ENCODE data around the gene NID2. TPM values are rescaled to one million over a fixed set of nuclear protein-coding genes. Genes with fewer than 3 reads are reported as not detected.

NID2 gene
- total RNA-seq, 5 donors from 2014 or later (not counting 1 experiment from before 2014, with no cell fraction given): 0.38 to 1.1 (median 0.89) TPM

DNA sequence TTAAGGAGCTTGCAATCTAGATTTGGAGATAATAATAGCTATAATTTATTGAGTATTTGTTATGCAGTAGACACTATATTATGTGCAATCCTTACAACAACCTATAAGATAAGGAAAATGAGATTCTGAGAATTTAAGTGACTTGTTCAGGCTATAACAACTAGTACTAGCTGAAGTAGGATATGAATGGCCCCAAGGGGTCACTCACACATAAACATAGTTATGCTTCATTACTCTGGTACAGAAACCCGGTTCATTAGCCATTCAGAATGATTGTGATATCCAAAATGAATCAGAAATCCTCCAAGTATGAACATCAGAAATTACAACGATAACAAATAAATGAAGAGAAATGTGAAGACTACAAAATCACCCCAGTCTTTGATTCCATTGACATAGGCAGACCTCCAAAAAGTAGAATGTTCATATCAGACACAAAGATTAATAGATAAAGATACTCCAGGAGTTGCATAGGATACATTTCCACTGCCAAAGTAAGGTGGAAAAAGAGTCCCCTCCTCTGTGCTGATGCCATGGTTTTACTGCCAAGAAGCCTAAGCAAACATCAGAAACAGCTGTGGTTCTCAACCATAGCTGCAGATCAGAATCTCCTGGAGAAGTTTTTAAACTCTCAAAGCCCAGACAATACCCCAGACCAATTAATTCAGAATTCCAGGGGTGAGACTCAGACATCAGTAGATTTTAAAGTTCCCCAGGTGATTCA lies 8.6 kb upstream of the NID2 start:
- ChIA-PET POLR2A (interaction anchor here in 1 of 2 donors (1.1 kb wide), 1 partner anchor 10 kb away, joined by 13 read pairs; no protein-coding TSS in a partner anchor), CTCF (no interaction called here)
- Mint-ChIP-seq H3K27me3 (peaks cover 10 to 16% of the 10 kb centered on the region in 2 donors), H3K4me3 (no peak overlapping the region), H3K36me3 (no peaks in the 10 kb centered on the region), H3K9me3 (peaks cover 0 to 8% (median 0%) of the 10 kb centered on the region in 3 donors), H3K4me1 (peaks cover 3 to 11% (median 9%) of the 10 kb centered on the region in 3 donors), H3K27ac (no peak overlapping the region)
- no peak for DNase-seq
- no CpG with 5 or more reads among the region's 2 CpGs for WGBS (ENCODE audit: insufficient coverage)
- H3K4me1 ChIP-seq (ENCODE audit: control insufficient read depth in 1 of 2, extremely low read depth in 1 of 2, insufficient read depth in 2 of 2, low read length in 2 of 2): peaks cover 0 to 2% of the 10 kb centered on the region in 2 experiments
- no peaks in the 10 kb centered on the region for H3K36me3 ChIP-seq (ENCODE audit: control insufficient read depth in 2 of 2, extremely low read depth in 1 of 2, insufficient read depth in 1 of 2, low read length in 1 of 2)
- no peak overlapping the region for H3K4me3 ChIP-seq (ENCODE audit: control insufficient read depth in 1 of 2, extremely low read depth in 1 of 2, low read length in 1 of 2)
- no peak for ATAC-seq (replicated peaks in 1 of 4)
- no peak overlapping the region for H3K27ac ChIP-seq (ENCODE audit: low read length)
- peaks cover 0 to 4% of the 10 kb centered on the region in 2 experiments for H3K27me3 ChIP-seq (replicated peaks in 1 of 2; ENCODE audit: control insufficient read depth in 2 of 2, extremely low read depth in 1 of 2, insufficient read depth in 2 of 2, low read length in 1 of 2)
- no peaks in the 10 kb centered on the region for H3K9me3 ChIP-seq

DNA sequence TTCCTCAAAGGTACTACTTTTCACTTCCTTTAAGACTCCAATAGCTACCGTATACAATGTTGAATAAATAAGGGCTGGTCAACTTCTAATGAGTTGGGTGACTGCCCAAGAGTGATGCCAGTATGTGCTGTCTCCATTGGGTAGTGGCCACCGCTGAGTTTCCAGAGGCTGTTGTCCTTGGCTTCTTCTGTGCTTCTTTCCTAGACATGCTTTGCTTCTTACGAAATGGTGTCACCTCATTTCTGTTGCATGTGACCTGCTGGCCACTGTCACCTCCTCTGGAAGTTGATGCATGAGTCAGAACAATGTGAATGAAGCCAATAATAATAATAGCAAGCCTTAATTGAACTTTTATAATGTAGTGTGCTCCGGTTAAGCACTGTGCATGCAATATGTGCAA lies 7.5 kb upstream of the NID2 start:
- WGBS (ENCODE audit: insufficient coverage): 75% methylated on average over 4 of the region's 4 CpGs

DNA sequence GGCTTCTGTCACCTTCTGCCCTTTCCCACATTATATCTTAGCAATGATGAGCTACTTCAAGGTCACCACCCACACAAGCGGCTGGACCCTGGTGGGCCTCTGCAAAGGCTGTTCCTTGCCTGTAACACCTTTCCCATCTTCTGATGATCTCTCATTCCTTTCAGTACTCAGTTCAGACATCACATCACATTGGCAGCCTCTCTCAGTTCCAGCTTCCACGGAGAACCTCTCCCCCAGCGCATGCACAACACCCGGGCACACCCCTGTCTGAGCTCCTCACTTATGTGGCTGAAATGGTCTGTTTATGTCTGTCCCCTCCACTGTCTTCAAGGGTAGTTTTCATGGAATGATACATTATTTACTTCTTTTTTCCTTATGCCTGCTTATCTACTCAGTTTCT lies 6.5 kb upstream of the NID2 start:
- POLR2A ChIA-PET: no interaction called here

More for the DNA sequence above, 7.5 kb upstream of the NID2 start:
- ChIA-PET POLR2A (interaction anchor here in 1 of 2 donors (1.1 kb wide), 1 partner anchor 11 kb away, joined by 13 read pairs; no protein-coding TSS in a partner anchor), CTCF (no interaction called here)
- Mint-ChIP-seq H3K36me3 (no peaks in the 10 kb centered on the region), H3K4me1 (peaks cover 3 to 14% (median 11%) of the 10 kb centered on the region in 3 donors), H3K4me3 (no peak overlapping the region), H3K9me3 (peaks cover 0 to 8% (median 0%) of the 10 kb centered on the region in 3 donors), H3K27ac (no peak overlapping the region), H3K27me3 (peaks cover 14% of the 10 kb centered on the region in 2 donors)
- peaks cover 0 to 2% of the 10 kb centered on the region in 2 experiments for H3K4me1 ChIP-seq (ENCODE audit: control insufficient read depth in 1 of 2, extremely low read depth in 1 of 2, insufficient read depth in 2 of 2, low read length in 2 of 2)
- H3K4me3 ChIP-seq (ENCODE audit: control insufficient read depth in 1 of 2, extremely low read depth in 1 of 2, low read length in 1 of 2): no peak overlapping the region
- peaks cover 0 to 4% of the 10 kb centered on the region in 2 experiments for H3K27me3 ChIP-seq (replicated peaks in 1 of 2; ENCODE audit: control insufficient read depth in 2 of 2, extremely low read depth in 1 of 2, insufficient read depth in 2 of 2, low read length in 1 of 2)
- DNase-seq (no peak), ATAC-seq (replicated peaks in 1 of 4) (no peak)
- no peak overlapping the region for H3K27ac ChIP-seq (ENCODE audit: low read length)
- no peaks in the 10 kb centered on the region for H3K36me3 ChIP-seq (ENCODE audit: control insufficient read depth in 2 of 2, extremely low read depth in 1 of 2, insufficient read depth in 1 of 2, low read length in 1 of 2)
- no peaks in the 10 kb centered on the region for H3K9me3 ChIP-seq

DNA sequence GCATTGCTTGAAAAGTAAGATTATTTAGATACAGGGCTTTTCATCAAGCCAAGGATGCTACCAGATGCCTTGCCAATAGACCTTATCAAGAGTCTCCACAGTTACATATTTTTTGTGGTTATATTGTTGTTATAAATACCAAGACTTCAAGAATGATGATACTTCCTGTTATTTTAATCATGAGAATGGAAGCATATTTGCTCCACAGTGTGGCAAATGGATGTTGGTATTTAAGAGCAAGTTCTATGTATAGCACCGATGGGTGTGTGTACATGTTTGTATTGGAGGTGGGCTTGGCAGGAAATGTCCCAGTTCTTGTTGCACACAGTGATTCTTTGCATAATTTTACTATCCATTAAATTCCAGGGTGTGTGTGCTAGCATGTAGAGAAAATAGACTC lies 4.4 kb upstream of the NID2 start:
- H3K27ac Mint-ChIP-seq: no peak overlapping the region
- H3K9me3 Mint-ChIP-seq: peaks cover 0 to 8% (median 0%) of the 10 kb centered on the region in 3 donors
- WGBS (ENCODE audit: insufficient coverage): no CpG with 5 or more reads among the region's 1 CpG
- H3K36me3 Mint-ChIP-seq: no peaks in the 10 kb centered on the region
- H3K4me1 Mint-ChIP-seq: peaks cover 14 to 26% (median 23%) of the 10 kb centered on the region in 3 donors
- no peak for DNase-seq
- no peak for ATAC-seq (replicated peaks in 1 of 4)
- ChIA-PET POLR2A (no interaction called here), CTCF (no interaction called here)
- peaks cover 8 to 21% of the 10 kb centered on the region in 2 experiments for H3K27me3 ChIP-seq (replicated peaks in 1 of 2; ENCODE audit: control insufficient read depth in 2 of 2, extremely low read depth in 1 of 2, insufficient read depth in 2 of 2, low read length in 1 of 2)
- H3K9me3 ChIP-seq: no peaks in the 10 kb centered on the region
- H3K4me3 Mint-ChIP-seq: no peak overlapping the region
- H3K27ac ChIP-seq (ENCODE audit: low read length): no peak overlapping the region
- peaks cover 7 to 19% of the 10 kb centered on the region in 2 experiments for H3K4me1 ChIP-seq (ENCODE audit: control insufficient read depth in 1 of 2, extremely low read depth in 1 of 2, insufficient read depth in 2 of 2, low read length in 2 of 2)
- no peak overlapping the region for H3K4me3 ChIP-seq (ENCODE audit: control insufficient read depth in 1 of 2, extremely low read depth in 1 of 2, low read length in 1 of 2)
- H3K27me3 Mint-ChIP-seq: peaks cover 19 to 26% of the 10 kb centered on the region in 2 donors
- H3K36me3 ChIP-seq (ENCODE audit: control insufficient read depth in 2 of 2, extremely low read depth in 1 of 2, insufficient read depth in 1 of 2, low read length in 1 of 2): no peaks in the 10 kb centered on the region

More for the DNA sequence above, 6.5 kb upstream of the NID2 start:
- Mint-ChIP-seq H3K27me3 (peaks cover 16 to 17% of the 10 kb centered on the region in 2 donors), H3K4me3 (no peak overlapping the region), H3K4me1 (peaks cover 3 to 14% (median 13%) of the 10 kb centered on the region in 3 donors), H3K9me3 (peaks cover 0 to 8% (median 0%) of the 10 kb centered on the region in 3 donors), H3K36me3 (no peaks in the 10 kb centered on the region), H3K27ac (no peak overlapping the region)
- 86% methylated on average over 3 of the region's 4 CpGs for WGBS (ENCODE audit: insufficient coverage)
- Histone ChIP-seq H3K27me3 (replicated peaks in 1 of 2; ENCODE audit: control insufficient read depth in 2 of 2, extremely low read depth in 1 of 2, insufficient read depth in 2 of 2, low read length in 1 of 2) (peaks cover 4 to 5% of the 10 kb centered on the region in 2 experiments), H3K36me3 (ENCODE audit: control insufficient read depth in 2 of 2, extremely low read depth in 1 of 2, insufficient read depth in 1 of 2, low read length in 1 of 2) (no peaks in the 10 kb centered on the region), H3K9me3 (no peaks in the 10 kb centered on the region), H3K4me3 (ENCODE audit: control insufficient read depth in 1 of 2, extremely low read depth in 1 of 2, low read length in 1 of 2) (no peak overlapping the region), H3K4me1 (ENCODE audit: control insufficient read depth in 1 of 2, extremely low read depth in 1 of 2, insufficient read depth in 2 of 2, low read length in 2 of 2) (peaks cover 0 to 2% of the 10 kb centered on the region in 2 experiments), H3K27ac (ENCODE audit: low read length) (no peak overlapping the region)
- ATAC-seq (replicated peaks in 1 of 4): no peak
- no peak for DNase-seq
- CTCF ChIA-PET: interaction anchor here in 1 of 2 donors (0.6 kb wide), 1 partner anchor 55 kb away, joined by 4 read pairs; no protein-coding TSS in a partner anchor

DNA sequence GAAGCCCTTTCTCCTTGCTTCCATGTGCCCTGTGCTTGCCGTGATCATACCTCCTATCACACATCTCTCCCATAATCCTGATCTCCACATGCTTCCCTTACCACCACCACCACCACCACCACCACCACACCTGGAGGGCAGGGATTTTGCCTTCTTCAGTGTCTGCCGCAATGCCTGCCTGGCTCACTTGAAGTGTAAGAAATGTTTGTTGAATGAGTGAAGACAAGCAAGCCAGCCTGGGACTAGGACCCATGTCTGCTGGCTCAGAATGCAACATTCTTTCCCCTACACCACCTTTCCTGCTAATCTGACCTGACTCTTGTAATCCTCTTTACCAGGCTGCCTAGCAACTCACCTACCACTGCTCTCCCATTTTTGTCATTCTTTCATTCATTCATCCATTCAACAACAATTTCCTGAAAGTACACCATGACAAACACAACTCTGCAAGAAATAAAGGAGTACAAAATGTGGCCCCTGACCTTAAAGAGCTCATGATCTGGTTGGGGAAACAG lies 3.5 kb upstream of the NID2 start:
- no peaks in the 10 kb centered on the region for H3K36me3 Mint-ChIP-seq
- POLR2A ChIA-PET: no interaction called here
- H3K4me1 Mint-ChIP-seq: peaks cover 23 to 35% (median 33%) of the 10 kb centered on the region in 3 donors
- Histone ChIP-seq H3K27me3 (replicated peaks in 1 of 2; ENCODE audit: control insufficient read depth in 2 of 2, extremely low read depth in 1 of 2, insufficient read depth in 2 of 2, low read length in 1 of 2) (peaks cover 14 to 30% of the 10 kb centered on the region in 2 experiments), H3K36me3 (ENCODE audit: control insufficient read depth in 2 of 2, extremely low read depth in 1 of 2, insufficient read depth in 1 of 2, low read length in 1 of 2) (no peaks in the 10 kb centered on the region), H3K27ac (ENCODE audit: low read length) (no peak overlapping the region), H3K9me3 (no peaks in the 10 kb centered on the region), H3K4me3 (ENCODE audit: control insufficient read depth in 1 of 2, extremely low read depth in 1 of 2, low read length in 1 of 2) (no peak overlapping the region), H3K4me1 (ENCODE audit: control insufficient read depth in 1 of 2, extremely low read depth in 1 of 2, insufficient read depth in 2 of 2, low read length in 2 of 2) (peaks cover 10 to 28% of the 10 kb centered on the region in 2 experiments)
- peaks cover 24 to 35% of the 10 kb centered on the region in 2 donors for H3K27me3 Mint-ChIP-seq
- DNase-seq (no peak), ATAC-seq (replicated peaks in 1 of 4) (no peak)
- CTCF ChIA-PET: no interaction called here
- no peak overlapping the region for H3K27ac Mint-ChIP-seq
- H3K9me3 Mint-ChIP-seq: peaks cover 0 to 8% (median 0%) of the 10 kb centered on the region in 3 donors
- no CpG with 5 or more reads among the region's 2 CpGs for WGBS (ENCODE audit: insufficient coverage)
- H3K4me3 Mint-ChIP-seq: no peak overlapping the region

DNA sequence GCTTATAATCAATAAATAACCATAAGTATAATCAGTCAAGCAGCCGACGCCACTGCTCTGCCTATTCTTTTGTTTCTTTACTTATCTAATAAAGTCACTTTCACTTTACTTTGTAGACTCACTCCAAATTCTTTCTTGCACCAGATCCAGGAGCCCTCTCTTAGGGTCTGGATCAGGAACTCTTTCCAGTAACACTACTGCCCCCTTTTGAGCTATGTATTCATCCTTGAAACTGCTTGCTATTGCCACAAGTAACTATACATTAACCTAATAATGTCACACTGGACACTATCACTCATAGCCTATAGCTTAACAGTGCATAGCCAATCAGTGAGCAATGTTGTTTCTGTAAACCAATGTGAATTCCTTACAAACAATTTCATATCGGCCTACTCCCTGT lies 2.8 kb upstream of the NID2 start:
- Histone ChIP-seq H3K4me3 (ENCODE audit: control insufficient read depth in 1 of 2, extremely low read depth in 1 of 2, low read length in 1 of 2) (no peak overlapping the region), H3K36me3 (ENCODE audit: control insufficient read depth in 2 of 2, extremely low read depth in 1 of 2, insufficient read depth in 1 of 2, low read length in 1 of 2) (no peaks in the 10 kb centered on the region), H3K27ac (ENCODE audit: low read length) (no peak overlapping the region), H3K4me1 (ENCODE audit: control insufficient read depth in 1 of 2, extremely low read depth in 1 of 2, insufficient read depth in 2 of 2, low read length in 2 of 2) (peaks cover 10 to 28% of the 10 kb centered on the region in 2 experiments), H3K27me3 (replicated peaks in 1 of 2; ENCODE audit: control insufficient read depth in 2 of 2, extremely low read depth in 1 of 2, insufficient read depth in 2 of 2, low read length in 1 of 2) (peaks cover 15 to 30% of the 10 kb centered on the region in 2 experiments), H3K9me3 (no peaks in the 10 kb centered on the region)
- no peak for ATAC-seq (replicated peaks in 1 of 4)
- ChIA-PET POLR2A (no interaction called here), CTCF (no interaction called here)
- Mint-ChIP-seq H3K27me3 (peaks cover 26 to 40% of the 10 kb centered on the region in 2 donors), H3K4me3 (no peak overlapping the region), H3K27ac (no peak overlapping the region), H3K9me3 (peaks cover 0 to 8% (median 0%) of the 10 kb centered on the region in 3 donors), H3K4me1 (peaks cover 23 to 35% (median 33%) of the 10 kb centered on the region in 3 donors), H3K36me3 (no peaks in the 10 kb centered on the region)
- no peak for DNase-seq
- WGBS (ENCODE audit: insufficient coverage): 95% methylated on average over 2 of the region's 3 CpGs

All from T-cell (primary cell).